SU-DHL-6 (cell line): ENCODE data around the gene RPS13.

Experiments used
- H2AFZ ChIP-seq: fragments of 200-600 bp; sonication (generic); 2 replicates; pipeline ENCODE4 v1.6.1; 2014; ENCODE audit warnings: low read depth, mild to moderate bottlenecking, moderate library complexity, mixed read lengths, antibody characterized with exemption, low read length; ENCODE audit not compliant: severe bottlenecking
- H3F3A ChIP-seq: fragments of 200-600 bp; shearing (Covaris generic); 2 replicates; pipeline ENCODE4 v1.6.0; 2016; ENCODE audit warnings: antibody characterized with exemption, mild to moderate bottlenecking; ENCODE audit not compliant: insufficient read depth
- H3K27ac ChIP-seq: fragments of 200-600 bp; sonication (generic); 2 replicates; pipeline ENCODE4 v1.5.1; 2016; ENCODE audit warnings: low read depth, mild to moderate bottlenecking, low read length, moderate library complexity, mixed read lengths
- H3K27me3 ChIP-seq: fragments of 200-600 bp; sonication (generic), shearing (Covaris generic); 2 replicates; pipeline ENCODE4 v1.6.0; 2014; ENCODE audit warnings: mild to moderate bottlenecking, low read length
- H3K36me3 ChIP-seq: fragments of 200-600 bp; sonication (generic); 2 replicates; pipeline ENCODE4 v1.6.1; 2014; ENCODE audit warnings: mild to moderate bottlenecking, low read length, mixed read lengths
- H3K4me2 ChIP-seq: fragments of 300-600, 200-600 bp; shearing (Covaris generic), sonication (generic); 2 replicates; pipeline ENCODE4 v1.6.0; 2014; ENCODE audit warnings: low read length, low read depth, mild to moderate bottlenecking; ENCODE audit not compliant: poor library complexity, severe bottlenecking
- H3K4me3 ChIP-seq: fragments of 200-600 bp; sonication (generic); 2 replicates; pipeline ENCODE4 v1.5.1; 2014; ENCODE audit warnings: antibody characterized with exemption, low read length, mild to moderate bottlenecking, mixed read lengths; ENCODE audit not compliant: insufficient read depth, poor library complexity, severe bottlenecking
- H3K79me2 ChIP-seq: fragments of 200-600 bp; sonication (generic); 2 replicates; pipeline ENCODE4 v1.6.1; 2014; ENCODE audit warnings: mild to moderate bottlenecking, low read length, moderate library complexity; ENCODE audit not compliant: insufficient read depth
- H3K9ac ChIP-seq: fragments of 200-600 bp; sonication (generic); 2 replicates; pipeline ENCODE4 v1.7.0; 2014; ENCODE audit warnings: mild to moderate bottlenecking, low read length
- H3K9me2 ChIP-seq: fragments of 200-600 bp; sonication (generic); replicated peaks from 2 replicates; pipeline ENCODE4 v1.6.1; 2014; ENCODE audit warnings: low read length; ENCODE audit not compliant: insufficient read depth
- H3K9me3 ChIP-seq: fragments of 200-600 bp; sonication (generic); 2 replicates; pipeline ENCODE4 v1.6.1; 2014; ENCODE audit warnings: low read length, mixed read lengths; ENCODE audit not compliant: insufficient read depth
- H4K20me1 ChIP-seq: fragments of 200-600 bp; sonication (generic); 2 replicates; pipeline ENCODE4 v1.6.1; 2014; ENCODE audit warnings: low read depth, mild to moderate bottlenecking, antibody characterized with exemption, low read length, moderate library complexity, mixed read lengths
- CTCF ChIP-seq: fragments of 200-600 bp; sonication (generic); IDR thresholded peaks from one replicate; pipeline ENCODE4 v1.5.1; 2017; ENCODE audit warnings: antibody characterized with exemption, mild to moderate bottlenecking, low read length, moderate library complexity; ENCODE audit not compliant: insufficient read depth, poor library complexity, severe bottlenecking
- EZH2phosphoT487 ChIP-seq: fragments of 200-600 bp; sonication (generic), shearing (Covaris generic); conservative IDR thresholded peaks from 2 replicates; pipeline ENCODE4 v1.6.1; 2018; ENCODE audit warnings: mild to moderate bottlenecking, antibody characterized with exemption, low read length, moderate library complexity, mixed read lengths

The RPS13 gene

DNA sequence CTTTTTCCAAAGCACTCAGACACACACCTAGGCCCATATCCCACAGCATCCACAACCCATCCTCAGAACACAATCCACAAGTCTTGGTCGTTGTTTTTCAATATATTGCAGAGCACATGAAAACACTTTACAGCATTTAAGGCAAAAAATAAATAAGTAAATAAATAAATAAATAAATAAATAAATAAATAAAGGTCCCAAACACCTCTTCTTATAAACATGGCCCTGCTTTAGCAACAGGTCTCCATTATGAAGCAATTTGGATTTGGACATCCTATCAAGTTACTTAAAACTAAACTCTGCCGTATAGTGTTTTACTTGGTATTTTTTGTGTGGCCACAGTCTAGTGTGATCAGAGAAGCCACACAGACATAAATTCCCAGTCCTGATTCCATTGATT, 52.5 kb downstream of the RPS13 start:
- TF ChIP-seq CTCF (no peak), EZH2phosphoT487 (no peak)
- no peak overlapping the region for H3K4me2 ChIP-seq

More for the DNA sequence above, 52.5 kb downstream of the RPS13 start:
- H3K36me3 ChIP-seq, result no peaks in the 10 kb centered on the region
- no peak overlapping the region for H3K4me3 ChIP-seq
- H2AFZ ChIP-seq, result no peak overlapping the region
- H3K27ac ChIP-seq, result no peak overlapping the region
- H3K9me3 ChIP-seq, result no peaks in the 10 kb centered on the region
- H3K9me2 ChIP-seq, result no peaks in the 10 kb centered on the region
- no peaks in the 10 kb centered on the region for H3F3A ChIP-seq
- no peak overlapping the region for H3K9ac ChIP-seq
- H3K79me2 ChIP-seq, result no peaks in the 10 kb centered on the region
- H4K20me1 ChIP-seq, result no peaks in the 10 kb centered on the region
- no peaks in the 10 kb centered on the region for H3K27me3 ChIP-seq
